WTC11 (cell line): ENCODE results near the gene IKBKE. TPM values are rescaled to one million over a fixed set of nuclear protein-coding genes. Genes with fewer than 3 reads are reported as not detected.

Experiments
- ATAC-seq: fragments of 200-7000 bp; cut with Tn5 transposase; 2 replicates; pipeline ENCODE4 v1.10.0; 2021; ENCODE audit warnings: mild to moderate bottlenecking, moderate library complexity
- CTCF ChIA-PET: fragments of 300-600 bp; sonication (Branson Sonifier 250); formaldehyde crosslinking; loops from one replicate; lab custom pipeline; 2021; ENCODE audit warnings: antibody characterized with exemption; lab: Charles Lee
- POLR2A ChIA-PET: fragments of 350-600 bp; sonication (Branson Sonifier 250); formaldehyde crosslinking; loops from one replicate; lab custom pipeline; 2021; ENCODE audit warnings: antibody characterized with exemption; lab: Charles Lee
- DNase-seq: peaks from one replicate; pipeline ENCODE4 v3.0.0; 2021; ENCODE audit warnings: low spot score
- H3K27ac Mint-ChIP-seq: 2 replicates; pipeline ENCODE4 v1.8.0; 2021; ENCODE audit warnings: mixed read lengths
- H3K27me3 Mint-ChIP-seq: 2 replicates; pipeline ENCODE4 v1.8.0; 2021; ENCODE audit warnings: low read depth, mild to moderate bottlenecking, moderate library complexity, mixed read lengths
- H3K36me3 Mint-ChIP-seq: 2 replicates; pipeline ENCODE4 v1.8.0; 2021; ENCODE audit warnings: mixed read lengths
- H3K4me1 Mint-ChIP-seq: 2 replicates; pipeline ENCODE4 v1.8.0; 2022; ENCODE audit warnings: mixed read lengths
- H3K4me3 Mint-ChIP-seq: 2 replicates; pipeline ENCODE4 v1.8.0; 2021; ENCODE audit warnings: mild to moderate bottlenecking, moderate library complexity, mixed read lengths
- H3K9me3 Mint-ChIP-seq: 2 replicates; pipeline ENCODE4 v1.8.0; 2021; ENCODE audit warnings: mixed read lengths
- ATF1 ChIP-seq: sonication (generic); formaldehyde crosslinking; IDR thresholded peaks from 2 replicates; pipeline ENCODE4 v1.8.1; 2023; ENCODE audit warnings: mild to moderate bottlenecking, moderate library complexity, missing genetic modification reagents
- ESRRA ChIP-seq: sonication (generic); formaldehyde crosslinking; IDR thresholded peaks from 2 replicates; pipeline ENCODE4 v1.8.1; 2022; ENCODE audit warnings: mild to moderate bottlenecking, missing genetic modification reagents, borderline replicate concordance
- FOXP1 ChIP-seq: sonication (generic); formaldehyde crosslinking; IDR thresholded peaks from 2 replicates; pipeline ENCODE4 v1.8.0; 2022; ENCODE audit warnings: missing genetic modification reagents, mild to moderate bottlenecking, moderate library complexity, borderline replicate concordance
- GTF2I ChIP-seq: fragments of 250-450 bp; sonication (Bioruptor Pico); conservative IDR thresholded peaks from 2 replicates; pipeline ENCODE4 v1.4.0; 2021; ENCODE audit warnings: mild to moderate bottlenecking
- JUN ChIP-seq: sonication (generic); formaldehyde crosslinking; IDR thresholded peaks from 2 replicates; pipeline ENCODE4 v1.8.0; 2023; ENCODE audit warnings: mild to moderate bottlenecking, missing genetic modification reagents
- KAT7 ChIP-seq: sonication (generic); formaldehyde crosslinking; IDR thresholded peaks from 2 replicates; pipeline ENCODE4 v1.8.1; 2023; ENCODE audit warnings: missing genetic modification reagents, mild to moderate bottlenecking, borderline replicate concordance
- MXD4 ChIP-seq: fragments of 250-450 bp; sonication (Bioruptor Pico); IDR thresholded peaks from 2 replicates; pipeline ENCODE4 v1.8.0; 2021; ENCODE audit warnings: mild to moderate bottlenecking, moderate library complexity, borderline replicate concordance
- NFYB ChIP-seq: sonication (generic); formaldehyde crosslinking; conservative IDR thresholded peaks from 2 replicates; pipeline ENCODE4 v1.8.0; 2022; ENCODE audit warnings: low read depth, missing genetic modification reagents
- NR2C2 ChIP-seq: sonication (generic); formaldehyde crosslinking; IDR thresholded peaks from 2 replicates; pipeline ENCODE4 v1.8.0; 2022; ENCODE audit warnings: mild to moderate bottlenecking, missing genetic modification reagents
- SMAD4 ChIP-seq: sonication (generic); formaldehyde crosslinking; IDR thresholded peaks from 2 replicates; pipeline ENCODE4 v1.8.0; 2022; ENCODE audit warnings: mild to moderate bottlenecking, missing genetic modification reagents
- TCF7 ChIP-seq: sonication (generic); formaldehyde crosslinking; IDR thresholded peaks from 2 replicates; pipeline ENCODE4 v1.8.0; 2022; ENCODE audit warnings: mild to moderate bottlenecking, low read depth, missing genetic modification reagents, moderate library complexity
- ZBTB21 ChIP-seq: sonication (generic); formaldehyde crosslinking; IDR thresholded peaks from 2 replicates; pipeline ENCODE4 v1.8.1; 2023; ENCODE audit warnings: mild to moderate bottlenecking, missing genetic modification reagents, borderline replicate concordance
- ZNF121 ChIP-seq: sonication (generic); formaldehyde crosslinking; IDR thresholded peaks from 2 replicates; pipeline ENCODE4 v1.8.0; 2023; ENCODE audit warnings: missing genetic modification reagents
- ZNF138 ChIP-seq: sonication (generic); formaldehyde crosslinking; conservative IDR thresholded peaks from 2 replicates; pipeline ENCODE4 v1.8.1; 2022; ENCODE audit warnings: mild to moderate bottlenecking, moderate library complexity, missing genetic modification reagents
- ZNF219 ChIP-seq: sonication (generic); formaldehyde crosslinking; IDR thresholded peaks from 2 replicates; pipeline ENCODE4 v1.8.0; 2023; ENCODE audit warnings: missing genetic modification reagents, mild to moderate bottlenecking, borderline replicate concordance
- ZNF416 ChIP-seq: fragments of 250-450 bp; sonication (Bioruptor Pico); IDR thresholded peaks from 2 replicates; pipeline ENCODE4 v1.9.0; 2021; ENCODE audit warnings: mild to moderate bottlenecking, inconsistent platforms
- ZNF423 ChIP-seq: fragments of 250-450 bp; sonication (Bioruptor Pico); IDR thresholded peaks from 2 replicates; pipeline ENCODE4 v2.1.2; 2022; ENCODE audit warnings: mild to moderate bottlenecking, moderate library complexity
- total RNA-seq: library from RNA; stranded (reverse); gene quantifications from 3 replicates; pipeline ENCODE4 v1.2.3, GENCODE V29; 2021
- TF ChIP-seq, protein P1 (sequence below): fragments of 250-450 bp; sonication (Bioruptor Pico); IDR thresholded peaks from 2 replicates; pipeline ENCODE4 v1.9.0; 2021; ENCODE audit warnings: moderate library complexity, mild to moderate bottlenecking, inconsistent platforms, borderline replicate concordance
- TF ChIP-seq, protein P2 (sequence below): sonication (generic); formaldehyde crosslinking; IDR thresholded peaks from 2 replicates; pipeline ENCODE4 v1.8.0; 2022; ENCODE audit warnings: missing genetic modification reagents
- TF ChIP-seq, protein P3 (sequence below): sonication (generic); formaldehyde crosslinking; IDR thresholded peaks from 2 replicates; pipeline ENCODE4 v1.8.0; 2022; ENCODE audit warnings: mild to moderate bottlenecking, missing genetic modification reagents
- TF ChIP-seq, protein P4 (sequence below): fragments of 250-450 bp; sonication (Bioruptor Pico); IDR thresholded peaks from 2 replicates; pipeline ENCODE4 v1.9.0; 2021; ENCODE audit warnings: mild to moderate bottlenecking, borderline replicate concordance
- TF ChIP-seq, protein P5 (sequence below): sonication (generic); formaldehyde crosslinking; IDR thresholded peaks from 2 replicates; pipeline ENCODE4 v1.8.1; 2022; ENCODE audit warnings: low read depth, missing genetic modification reagents, borderline replicate concordance

Gene IKBKE
- total RNA-seq, 1 experiment from 2014 or later = 8.1 TPM

DNA sequence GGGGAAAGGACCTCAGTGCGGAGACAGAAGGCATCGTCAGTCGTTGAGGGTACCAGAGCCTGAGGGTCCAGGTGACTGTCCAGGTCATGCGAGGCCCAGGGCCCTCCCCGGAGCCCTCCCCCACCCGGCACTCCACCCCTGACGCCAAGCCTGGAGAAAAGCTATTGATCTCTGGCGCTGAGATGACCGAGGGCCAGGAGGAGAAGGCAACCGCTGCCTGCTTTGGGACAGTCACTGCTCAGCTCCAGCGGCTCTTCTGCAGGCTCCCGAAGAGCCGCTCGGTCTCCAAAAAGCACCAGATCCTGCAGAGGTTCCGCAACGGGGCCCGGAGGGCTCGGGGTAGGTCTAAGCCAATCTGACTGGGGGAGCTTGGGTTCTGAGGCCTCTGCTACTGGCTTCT is 47.9 kb downstream of the IKBKE start (continued):
- no peak for TF ChIP-seq GTF2I (CRISPR knock-in tag)
- no peak for TF ChIP-seq FOXP1 (CRISPR knock-in tag)
- no peak for TF ChIP-seq ZNF138 (CRISPR knock-in tag)
- TF ChIP-seq, all 79 proteins: peak for 0

DNA sequence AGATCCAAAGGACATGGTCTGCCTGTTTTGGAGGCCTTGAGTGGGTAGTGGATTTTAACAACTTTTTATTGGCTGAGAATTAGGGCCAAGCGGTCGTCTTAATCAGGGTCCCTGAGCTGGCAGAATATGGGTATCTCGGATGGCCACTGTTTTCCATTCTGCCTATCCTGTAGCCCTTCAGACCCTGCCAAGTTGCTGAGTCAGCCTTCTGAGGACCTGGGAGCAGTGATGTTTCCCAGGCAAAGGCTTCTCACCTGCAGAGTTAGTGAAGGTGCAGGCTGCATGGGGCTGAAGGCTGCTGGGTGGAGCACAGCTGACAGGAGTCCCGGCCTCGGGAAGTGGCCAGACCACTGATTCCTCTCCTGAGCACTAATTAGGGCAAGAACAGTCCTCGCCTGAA is 48.5 kb downstream of the IKBKE start:
- DNase-seq (no peak), ATAC-seq (no peak)
- POLR2A ChIA-PET = no interaction called here
- TF ChIP-seq NR2C2 = no peak
- TF ChIP-seq MXD4 (CRISPR knock-in tag) = no peak
- TF ChIP-seq, protein P1, sequence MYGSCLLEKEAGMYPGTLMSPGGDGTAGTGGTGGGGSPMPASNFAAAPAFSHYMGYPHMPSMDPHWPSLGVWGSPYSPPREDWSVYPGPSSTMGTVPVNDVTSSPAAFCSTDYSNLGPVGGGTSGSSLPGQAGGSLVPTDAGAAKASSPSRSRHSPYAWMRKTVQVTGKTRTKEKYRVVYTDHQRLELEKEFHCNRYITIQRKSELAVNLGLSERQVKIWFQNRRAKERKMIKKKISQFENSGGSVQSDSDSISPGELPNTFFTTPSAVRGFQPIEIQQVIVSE (CRISPR knock-in tag) = no peak
- TF ChIP-seq ZNF219 (CRISPR knock-in tag) = no peak
- no peak for TF ChIP-seq ATF1 (CRISPR knock-in tag)
- TF ChIP-seq SMAD4 (CRISPR knock-in tag) = no peak
- TF ChIP-seq ESRRA (CRISPR knock-in tag) = no peak
- TF ChIP-seq ZBTB21 = no peak
- TF ChIP-seq TCF7 (CRISPR knock-in tag) = no peak
- TF ChIP-seq, protein P2, sequence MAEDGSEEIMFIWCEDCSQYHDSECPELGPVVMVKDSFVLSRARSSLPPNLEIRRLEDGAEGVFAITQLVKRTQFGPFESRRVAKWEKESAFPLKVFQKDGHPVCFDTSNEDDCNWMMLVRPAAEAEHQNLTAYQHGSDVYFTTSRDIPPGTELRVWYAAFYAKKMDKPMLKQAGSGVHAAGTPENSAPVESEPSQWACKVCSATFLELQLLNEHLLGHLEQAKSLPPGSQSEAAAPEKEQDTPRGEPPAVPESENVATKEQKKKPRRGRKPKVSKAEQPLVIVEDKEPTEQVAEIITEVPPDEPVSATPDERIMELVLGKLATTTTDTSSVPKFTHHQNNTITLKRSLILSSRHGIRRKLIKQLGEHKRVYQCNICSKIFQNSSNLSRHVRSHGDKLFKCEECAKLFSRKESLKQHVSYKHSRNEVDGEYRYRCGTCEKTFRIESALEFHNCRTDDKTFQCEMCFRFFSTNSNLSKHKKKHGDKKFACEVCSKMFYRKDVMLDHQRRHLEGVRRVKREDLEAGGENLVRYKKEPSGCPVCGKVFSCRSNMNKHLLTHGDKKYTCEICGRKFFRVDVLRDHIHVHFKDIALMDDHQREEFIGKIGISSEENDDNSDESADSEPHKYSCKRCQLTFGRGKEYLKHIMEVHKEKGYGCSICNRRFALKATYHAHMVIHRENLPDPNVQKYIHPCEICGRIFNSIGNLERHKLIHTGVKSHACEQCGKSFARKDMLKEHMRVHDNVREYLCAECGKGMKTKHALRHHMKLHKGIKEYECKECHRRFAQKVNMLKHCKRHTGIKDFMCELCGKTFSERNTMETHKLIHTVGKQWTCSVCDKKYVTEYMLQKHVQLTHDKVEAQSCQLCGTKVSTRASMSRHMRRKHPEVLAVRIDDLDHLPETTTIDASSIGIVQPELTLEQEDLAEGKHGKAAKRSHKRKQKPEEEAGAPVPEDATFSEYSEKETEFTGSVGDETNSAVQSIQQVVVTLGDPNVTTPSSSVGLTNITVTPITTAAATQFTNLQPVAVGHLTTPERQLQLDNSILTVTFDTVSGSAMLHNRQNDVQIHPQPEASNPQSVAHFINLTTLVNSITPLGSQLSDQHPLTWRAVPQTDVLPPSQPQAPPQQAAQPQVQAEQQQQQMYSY (CRISPR knock-in tag) = no peak
- TF ChIP-seq, protein P3, sequence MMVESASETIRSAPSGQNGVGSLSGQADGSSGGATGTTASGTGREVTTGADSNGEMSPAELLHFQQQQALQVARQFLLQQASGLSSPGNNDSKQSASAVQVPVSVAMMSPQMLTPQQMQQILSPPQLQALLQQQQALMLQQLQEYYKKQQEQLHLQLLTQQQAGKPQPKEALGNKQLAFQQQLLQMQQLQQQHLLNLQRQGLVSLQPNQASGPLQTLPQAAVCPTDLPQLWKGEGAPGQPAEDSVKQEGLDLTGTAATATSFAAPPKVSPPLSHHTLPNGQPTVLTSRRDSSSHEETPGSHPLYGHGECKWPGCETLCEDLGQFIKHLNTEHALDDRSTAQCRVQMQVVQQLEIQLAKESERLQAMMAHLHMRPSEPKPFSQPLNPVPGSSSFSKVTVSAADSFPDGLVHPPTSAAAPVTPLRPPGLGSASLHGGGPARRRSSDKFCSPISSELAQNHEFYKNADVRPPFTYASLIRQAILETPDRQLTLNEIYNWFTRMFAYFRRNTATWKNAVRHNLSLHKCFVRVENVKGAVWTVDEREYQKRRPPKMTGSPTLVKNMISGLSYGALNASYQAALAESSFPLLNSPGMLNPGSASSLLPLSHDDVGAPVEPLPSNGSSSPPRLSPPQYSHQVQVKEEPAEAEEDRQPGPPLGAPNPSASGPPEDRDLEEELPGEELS (CRISPR knock-in tag) = no peak
- no peak for TF ChIP-seq ZNF416 (CRISPR knock-in tag)
- Mint-ChIP-seq H3K27me3 (peaks cover 4% of the 10 kb centered on the region; the same call in 1 of the 2 replicates), H3K27ac (no peak overlapping the region), H3K36me3 (no peaks in the 10 kb centered on the region), H3K4me3 (no peak overlapping the region), H3K4me1 (0 out of 2 replicates have a peak, but pooled peaks cover 3% of the 10 kb centered on the region), H3K9me3 (no peaks in the 10 kb centered on the region)
- CTCF ChIA-PET = interaction anchor here (0.6 to 1.9 kb wide), 7 partner anchors 12 to 823 kb away, joined by 3 to 18 read pairs (median 6); no protein-coding TSS in a partner anchor

DNA sequence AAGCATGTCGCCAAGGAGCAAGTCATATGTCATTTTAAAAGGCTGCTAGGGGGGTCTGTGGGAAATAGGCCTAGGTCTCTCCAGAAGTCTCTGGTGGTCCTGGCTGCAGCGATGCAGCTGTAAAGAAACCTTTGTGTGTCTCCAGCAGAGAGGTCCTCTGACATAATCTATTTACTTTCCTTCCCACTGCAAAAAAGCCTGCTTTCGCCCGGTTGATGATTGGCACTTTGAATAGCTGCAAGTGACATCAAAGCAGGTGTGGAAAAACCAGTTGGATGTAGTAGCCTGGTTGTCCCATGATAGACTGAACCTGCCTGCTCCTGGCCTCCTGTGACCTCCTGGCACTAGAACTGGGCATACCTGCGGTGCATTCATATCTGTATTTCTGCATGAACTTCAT is 50.9 kb downstream of the IKBKE start:
- Mint-ChIP-seq H3K27me3 (no peaks in the 10 kb centered on the region), H3K9me3 (no peaks in the 10 kb centered on the region), H3K4me1 (0 out of 2 replicates have a peak, but pooled peaks cover 3% of the 10 kb centered on the region), H3K36me3 (no peaks in the 10 kb centered on the region), H3K27ac (no peak overlapping the region), H3K4me3 (no peak overlapping the region)
- ChIA-PET POLR2A (no interaction called here), CTCF (interaction anchor here (1.6 to 4.0 kb wide), 3 partner anchors 10 to 31 kb away, joined by 4 to 13 read pairs (median 10); no protein-coding TSS in a partner anchor)
- no peak for DNase-seq
- ATAC-seq = no peak
- TF ChIP-seq ZNF423 (CRISPR knock-in tag) (no peak), ZNF121 (CRISPR knock-in tag) (no peak), NFYB (CRISPR knock-in tag) (no peak), JUN (CRISPR knock-in tag) (no peak), KAT7 (CRISPR knock-in tag) (no peak), ATF1 (CRISPR knock-in tag) (no peak)
- TF ChIP-seq, protein P4, sequence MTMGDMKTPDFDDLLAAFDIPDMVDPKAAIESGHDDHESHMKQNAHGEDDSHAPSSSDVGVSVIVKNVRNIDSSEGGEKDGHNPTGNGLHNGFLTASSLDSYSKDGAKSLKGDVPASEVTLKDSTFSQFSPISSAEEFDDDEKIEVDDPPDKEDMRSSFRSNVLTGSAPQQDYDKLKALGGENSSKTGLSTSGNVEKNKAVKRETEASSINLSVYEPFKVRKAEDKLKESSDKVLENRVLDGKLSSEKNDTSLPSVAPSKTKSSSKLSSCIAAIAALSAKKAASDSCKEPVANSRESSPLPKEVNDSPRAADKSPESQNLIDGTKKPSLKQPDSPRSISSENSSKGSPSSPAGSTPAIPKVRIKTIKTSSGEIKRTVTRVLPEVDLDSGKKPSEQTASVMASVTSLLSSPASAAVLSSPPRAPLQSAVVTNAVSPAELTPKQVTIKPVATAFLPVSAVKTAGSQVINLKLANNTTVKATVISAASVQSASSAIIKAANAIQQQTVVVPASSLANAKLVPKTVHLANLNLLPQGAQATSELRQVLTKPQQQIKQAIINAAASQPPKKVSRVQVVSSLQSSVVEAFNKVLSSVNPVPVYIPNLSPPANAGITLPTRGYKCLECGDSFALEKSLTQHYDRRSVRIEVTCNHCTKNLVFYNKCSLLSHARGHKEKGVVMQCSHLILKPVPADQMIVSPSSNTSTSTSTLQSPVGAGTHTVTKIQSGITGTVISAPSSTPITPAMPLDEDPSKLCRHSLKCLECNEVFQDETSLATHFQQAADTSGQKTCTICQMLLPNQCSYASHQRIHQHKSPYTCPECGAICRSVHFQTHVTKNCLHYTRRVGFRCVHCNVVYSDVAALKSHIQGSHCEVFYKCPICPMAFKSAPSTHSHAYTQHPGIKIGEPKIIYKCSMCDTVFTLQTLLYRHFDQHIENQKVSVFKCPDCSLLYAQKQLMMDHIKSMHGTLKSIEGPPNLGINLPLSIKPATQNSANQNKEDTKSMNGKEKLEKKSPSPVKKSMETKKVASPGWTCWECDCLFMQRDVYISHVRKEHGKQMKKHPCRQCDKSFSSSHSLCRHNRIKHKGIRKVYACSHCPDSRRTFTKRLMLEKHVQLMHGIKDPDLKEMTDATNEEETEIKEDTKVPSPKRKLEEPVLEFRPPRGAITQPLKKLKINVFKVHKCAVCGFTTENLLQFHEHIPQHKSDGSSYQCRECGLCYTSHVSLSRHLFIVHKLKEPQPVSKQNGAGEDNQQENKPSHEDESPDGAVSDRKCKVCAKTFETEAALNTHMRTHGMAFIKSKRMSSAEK (CRISPR knock-in tag) = no peak
- TF ChIP-seq, protein P5, sequence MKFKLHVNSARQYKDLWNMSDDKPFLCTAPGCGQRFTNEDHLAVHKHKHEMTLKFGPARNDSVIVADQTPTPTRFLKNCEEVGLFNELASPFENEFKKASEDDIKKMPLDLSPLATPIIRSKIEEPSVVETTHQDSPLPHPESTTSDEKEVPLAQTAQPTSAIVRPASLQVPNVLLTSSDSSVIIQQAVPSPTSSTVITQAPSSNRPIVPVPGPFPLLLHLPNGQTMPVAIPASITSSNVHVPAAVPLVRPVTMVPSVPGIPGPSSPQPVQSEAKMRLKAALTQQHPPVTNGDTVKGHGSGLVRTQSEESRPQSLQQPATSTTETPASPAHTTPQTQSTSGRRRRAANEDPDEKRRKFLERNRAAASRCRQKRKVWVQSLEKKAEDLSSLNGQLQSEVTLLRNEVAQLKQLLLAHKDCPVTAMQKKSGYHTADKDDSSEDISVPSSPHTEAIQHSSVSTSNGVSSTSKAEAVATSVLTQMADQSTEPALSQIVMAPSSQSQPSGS (CRISPR knock-in tag) = no peak
